Right hindlimb (tissue), 1 donor: ENCODE results near the gene CFHR3.
A peak's percentile ranks its signal among the peaks of the same experiment; 100 is the strongest.
"Not testable (repeated sequence)": the region's sequence is repeated elsewhere in the genome, so short reads cannot be mapped to it uniquely, and the experiment has no call there.

ENCODE experiments used
- DNase-seq: peaks from one replicate; pipeline ENCODE4 v3.0.0-alpha.2; 2018

CFHR3 gene

GRCh38 chr1:196774603-196775002, at the start of gene CFHR3:
Gene CFHR3 (plus strand): TSS chr1:196774840. CDS start chr1:196774887, 47 bp downstream.
- DNase-seq: no peak

- DNase-seq: no peak
Observed at GRCh38 chr1:196732526-196732925, 42.1 kb upstream of the CFHR3 start.

- no peak for DNase-seq
Observed at GRCh38 chr1:196733091-196733970, 41.3 kb upstream of the CFHR3 start.

GRCh38 chr1:196734006-196734405, 40.6 kb upstream of the CFHR3 start:
- no peak for DNase-seq

- no peak for DNase-seq
Observed at GRCh38 chr1:196734460-196734859, 40.2 kb upstream of the CFHR3 start.

- DNase-seq: no peak
Observed at GRCh38 chr1:196738730-196739129, 35.9 kb upstream of the CFHR3 start.

GRCh38 chr1:196743244-196743643, 31.4 kb upstream of the CFHR3 start:
- DNase-seq: not testable (repeated sequence)

GRCh38 chr1:196765019-196765740, 9.5 kb upstream of the CFHR3 start:
- not testable (repeated sequence) for DNase-seq

- not testable (repeated sequence) for DNase-seq
Observed at GRCh38 chr1:196769823-196770222, 4.8 kb upstream of the CFHR3 start.

- DNase-seq: no peak
Observed at GRCh38 chr1:196773713-196774112, 927 bp upstream of the CFHR3 start.

GRCh38 chr1:196774175-196774574, 465 bp upstream of the CFHR3 start:
- DNase-seq: peak; percentile 27

- DNase-seq: no peak
Observed at GRCh38 chr1:196777603-196778002, 3.0 kb downstream of the CFHR3 start.

- DNase-seq: no peak
Observed at GRCh38 chr1:196779093-196779492, 4.5 kb downstream of the CFHR3 start.

- not testable (repeated sequence) for DNase-seq
Observed at GRCh38 chr1:196791252-196791651, 16.6 kb downstream of the CFHR3 start.

- not testable (repeated sequence) for DNase-seq
Observed at GRCh38 chr1:196794103-196794502, 19.5 kb downstream of the CFHR3 start.

- no peak for DNase-seq
Observed at GRCh38 chr1:196797891-196798290, 23.3 kb downstream of the CFHR3 start.

GRCh38 chr1:196801920-196802319, 27.3 kb downstream of the CFHR3 start:
- DNase-seq: not testable (repeated sequence)

GRCh38 chr1:196808529-196809235, 34.0 kb downstream of the CFHR3 start:
- no peak for DNase-seq

GRCh38 chr1:196817442-196817841, 42.8 kb downstream of the CFHR3 start:
- not testable (repeated sequence) for DNase-seq

- DNase-seq: not testable (repeated sequence)
Observed at GRCh38 chr1:196819531-196819930, 44.9 kb downstream of the CFHR3 start, which contains the start of gene CFHR1. Gene CFHR1 (plus strand): TSS chr1:196819731. CDS start chr1:196819845, 114 bp downstream.

GRCh38 chr1:196827860-196828259, 53.2 kb downstream of the CFHR3 start:
- DNase-seq: not testable (repeated sequence)
